HG03457 (cell line): ENCODE measurements around the gene C11orf16.
"Not testable (repeated sequence)": the region's sequence is repeated elsewhere in the genome, so short reads cannot be mapped to it uniquely, and the experiment has no call there.

Experiments used
- ATAC-seq: cut with Tn5 transposase; IDR thresholded peaks from one replicate; pipeline ENCODE4 v1.9.1; 2021; ENCODE audit warnings: moderate number of reproducible peaks; ENCODE audit not compliant: unreplicated experiment

Gene C11orf16, protein sequence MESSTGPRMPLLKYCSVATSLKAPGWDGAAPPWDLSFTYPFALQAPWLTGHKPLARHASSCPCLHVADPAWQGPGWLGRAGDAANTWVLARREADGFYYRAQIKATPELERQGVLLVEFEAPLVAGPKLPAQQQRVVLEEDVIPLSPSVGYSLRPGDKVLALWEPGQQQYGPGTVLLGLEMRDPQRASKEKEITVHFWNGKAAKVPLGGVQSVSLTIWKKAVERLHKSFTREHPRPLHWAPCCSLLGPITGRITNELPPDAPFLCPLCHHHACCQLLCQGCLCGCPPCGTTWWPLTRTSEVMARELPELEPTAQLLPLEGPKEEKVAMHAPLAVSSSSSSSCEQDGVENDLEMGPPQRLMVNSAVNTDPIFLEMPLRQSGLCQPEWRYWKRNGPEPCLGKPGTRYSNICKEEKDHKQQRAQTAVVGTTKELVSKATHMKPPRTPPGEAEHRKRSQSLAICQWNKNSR

DNA sequence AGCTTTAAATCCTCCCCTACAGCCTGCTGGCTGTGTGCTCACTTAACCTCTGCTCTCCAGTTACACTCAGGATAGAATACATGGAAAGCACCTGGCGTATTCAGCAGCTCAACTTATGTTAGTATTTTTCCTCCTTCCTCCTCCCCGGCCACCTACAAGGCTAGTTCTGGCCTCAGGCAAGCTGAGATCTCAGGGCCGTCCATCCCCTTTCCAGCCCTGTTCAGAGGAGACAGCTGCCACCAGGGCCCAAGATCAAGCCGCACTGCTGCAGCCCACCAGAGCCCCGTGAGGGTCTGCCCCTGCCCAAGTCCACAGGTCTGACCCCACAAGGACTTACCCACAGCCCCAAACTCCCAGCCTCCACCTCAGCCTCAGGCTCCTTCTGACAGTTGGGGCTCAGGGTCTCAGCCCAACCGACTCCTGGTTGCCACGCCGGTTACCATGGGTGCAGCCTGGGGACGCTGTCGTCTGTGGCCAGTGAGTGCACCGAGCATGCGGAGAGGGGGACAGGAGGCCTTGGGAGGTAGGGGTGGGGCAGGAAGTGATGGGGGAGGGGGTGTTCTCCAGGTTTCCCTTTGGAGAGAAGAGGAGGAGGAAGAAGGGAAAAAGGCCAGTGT is at the start of gene C11orf16:
Gene C11orf16 (minus strand): TSS at position 384 of the 617 bp plus-strand sequence. CDS start 639 bp downstream, outside the sequence.
- ATAC-seq: no peak

DNA sequence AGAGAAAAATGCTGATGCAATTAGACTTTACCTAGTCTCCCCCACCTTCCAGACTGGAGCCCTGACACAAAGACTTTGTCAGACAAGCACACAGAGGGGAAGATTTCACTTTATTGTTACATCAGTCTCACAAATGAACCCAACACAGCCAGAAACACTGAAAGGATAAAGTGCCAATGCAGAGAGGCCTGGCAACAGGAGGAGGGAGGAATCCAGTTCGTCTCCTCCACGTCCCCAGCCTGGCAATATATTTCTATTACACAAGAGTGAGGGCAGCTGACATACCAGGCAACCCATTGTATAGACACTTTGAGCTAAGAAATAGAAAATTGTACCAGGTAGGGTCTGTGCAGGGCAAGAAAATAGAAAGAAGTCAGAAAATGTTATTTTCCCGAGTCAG is 47.7 kb upstream of the C11orf16 start:
- no peak for ATAC-seq

DNA sequence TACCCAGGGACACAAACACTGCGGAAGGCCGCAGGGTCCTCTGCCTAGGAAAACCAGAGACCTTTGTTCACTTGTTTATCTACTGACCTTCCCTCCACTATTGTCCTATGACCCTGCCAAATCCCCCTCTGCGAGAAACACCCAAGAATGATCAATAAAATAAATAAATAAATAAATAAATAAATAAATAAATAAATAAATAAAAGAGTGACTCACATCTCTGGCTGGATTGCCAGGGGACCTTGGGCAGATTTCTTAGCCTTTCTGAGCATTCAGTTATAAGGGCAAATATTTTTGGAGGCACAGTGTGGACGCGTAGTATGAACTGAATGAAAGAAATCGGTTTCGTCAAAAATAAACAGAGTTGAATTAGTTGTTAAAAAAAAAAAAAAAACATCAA is 46.6 kb upstream of the C11orf16 start:
- ATAC-seq: not testable (repeated sequence)

DNA sequence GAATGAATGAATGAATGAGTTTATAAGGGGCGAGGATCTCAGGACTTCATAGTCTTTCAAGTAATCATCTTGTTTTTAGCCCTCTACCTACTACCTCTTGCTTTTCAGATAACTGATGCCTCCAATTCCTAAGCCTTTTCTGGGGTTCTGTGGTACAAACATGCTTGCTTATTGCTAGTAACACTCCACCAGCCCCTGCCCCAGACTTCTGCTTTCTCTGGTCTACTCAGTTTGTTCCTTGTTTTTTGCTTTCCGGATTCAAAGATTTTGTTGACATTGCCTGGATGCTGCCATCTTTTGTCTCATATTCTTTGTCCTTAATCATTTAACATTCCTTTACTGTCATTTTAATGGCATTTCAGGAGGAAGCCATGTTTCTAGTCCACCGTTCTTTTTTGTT is 40.4 kb upstream of the C11orf16 start:
- ATAC-seq: no peak

DNA sequence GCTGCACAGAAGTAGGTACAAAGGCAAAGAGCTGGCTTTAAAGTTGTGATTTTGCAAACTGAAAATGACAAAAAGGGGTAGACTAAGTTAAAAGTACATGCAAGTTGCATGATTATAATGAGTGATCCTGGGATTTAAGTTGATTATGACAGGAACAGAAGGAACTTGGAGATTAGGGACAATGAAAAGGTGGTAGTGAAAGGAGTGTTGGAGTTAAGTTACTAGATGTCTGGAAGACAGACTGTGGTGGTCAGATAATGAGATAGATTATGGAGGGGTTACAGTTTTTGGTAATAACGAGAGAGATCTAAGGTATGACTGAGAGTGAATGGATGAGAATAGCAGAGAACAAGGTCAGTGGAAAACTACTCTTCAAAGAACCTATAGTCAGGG is 39.2 kb upstream of the C11orf16 start:
- ATAC-seq: no peak

DNA sequence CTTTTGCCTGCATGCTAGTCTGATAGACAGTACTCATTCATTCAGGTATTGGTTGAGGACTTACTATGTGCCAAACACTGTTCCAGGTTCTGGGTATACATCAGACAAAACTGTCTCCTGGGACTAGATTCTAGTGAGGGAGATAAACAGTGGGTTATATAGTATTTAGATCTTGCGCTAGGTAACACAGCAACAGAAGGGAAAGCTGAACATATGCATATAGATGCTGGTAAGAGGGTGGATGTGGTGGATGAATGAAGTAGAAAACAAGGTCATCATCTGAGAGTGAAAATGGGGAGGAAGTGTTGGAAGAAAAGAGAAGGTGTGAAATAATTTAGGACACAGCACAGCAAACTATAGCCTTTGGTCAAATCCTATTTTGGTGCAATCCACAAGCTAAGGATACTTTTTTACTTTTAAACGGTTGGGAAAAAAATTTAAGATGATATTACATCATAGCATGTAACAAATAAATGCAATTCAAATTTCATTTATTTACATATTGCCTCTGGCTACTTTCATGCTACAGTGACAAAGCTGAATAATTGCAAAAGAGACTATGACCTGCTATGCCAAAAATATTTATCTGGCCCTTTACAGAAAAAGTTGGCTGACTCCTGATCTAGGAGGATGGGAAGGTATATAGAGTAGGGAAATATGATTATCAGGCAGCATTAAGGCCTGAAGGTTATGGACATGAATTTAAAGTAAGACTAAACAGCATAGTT is 38.6 kb upstream of the C11orf16 start:
- ATAC-seq: no peak

DNA sequence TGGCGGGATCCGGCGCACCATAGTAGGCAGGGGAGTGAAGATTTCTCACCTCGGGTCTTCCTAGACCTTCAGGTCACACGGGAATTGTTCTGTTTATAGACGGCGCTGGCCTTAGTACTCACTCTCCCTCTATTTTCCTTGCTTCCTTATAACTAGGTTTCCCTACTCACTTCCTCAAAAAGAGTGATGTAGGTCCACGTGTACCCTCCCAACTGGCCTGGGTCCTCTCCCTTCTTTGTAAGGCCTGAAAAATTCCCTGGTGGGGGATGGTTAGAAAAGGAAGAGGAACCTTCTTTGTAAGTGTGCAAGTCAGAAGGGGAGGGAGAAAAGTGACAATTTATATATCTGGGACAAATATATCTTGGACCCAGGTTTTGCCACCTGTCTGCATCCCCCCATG is 34.4 kb upstream of the C11orf16 start:
- no peak for ATAC-seq

DNA sequence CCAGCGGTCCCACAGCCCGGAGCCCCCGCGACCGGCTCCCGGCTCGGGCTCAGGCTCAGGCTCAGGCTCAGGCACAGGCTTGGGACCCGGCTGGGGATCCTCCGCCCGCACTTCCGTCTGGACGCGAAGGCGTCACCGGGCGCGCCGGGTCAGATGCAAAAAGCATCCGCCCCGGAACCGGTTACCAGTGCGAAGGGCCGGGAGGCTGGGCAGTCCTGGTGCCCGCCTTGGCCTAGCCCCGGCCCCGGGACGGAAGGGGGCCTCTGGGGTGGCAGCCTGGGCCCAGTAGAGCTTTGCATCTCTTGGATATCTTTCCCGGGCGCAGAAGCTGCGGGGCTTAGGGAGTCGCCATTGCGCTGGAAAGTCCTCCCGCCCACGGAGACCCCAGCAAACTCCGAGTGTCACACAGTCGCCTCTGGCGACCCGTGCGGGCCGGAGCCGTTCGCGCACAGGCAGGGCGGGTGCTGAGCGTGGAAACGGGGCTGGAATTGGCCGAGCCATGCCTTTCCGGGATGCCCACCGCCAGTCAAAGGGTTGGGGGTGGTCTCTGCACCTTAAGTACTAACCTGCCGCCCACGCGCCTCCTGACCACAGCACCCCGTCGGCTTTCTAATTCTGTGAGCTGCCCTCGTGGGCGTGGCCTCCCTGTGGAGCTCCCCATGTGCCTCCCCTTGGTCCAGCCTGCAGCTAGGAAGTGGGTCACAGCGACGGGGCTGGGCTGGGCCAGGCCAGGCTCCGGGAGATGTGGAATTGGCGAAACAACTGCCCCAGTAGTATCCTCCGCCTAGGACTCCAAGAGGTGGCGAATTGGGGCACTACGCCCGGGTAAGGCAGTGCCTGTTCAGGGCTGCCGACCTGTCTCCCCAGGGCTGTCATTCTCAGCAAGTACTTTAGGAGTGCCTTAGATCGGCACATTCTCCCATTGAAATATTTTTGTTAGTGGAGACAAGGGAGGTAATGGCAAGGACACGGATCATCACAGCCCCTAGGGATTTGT is 31.9 kb upstream of the C11orf16 start, which contains the start of gene TMEM9B:
Gene TMEM9B (minus strand): TSS at position 119 of the 997 bp plus-strand sequence. CDS start 129 bp downstream, outside the sequence.
- peak; percentile 69 for ATAC-seq

DNA sequence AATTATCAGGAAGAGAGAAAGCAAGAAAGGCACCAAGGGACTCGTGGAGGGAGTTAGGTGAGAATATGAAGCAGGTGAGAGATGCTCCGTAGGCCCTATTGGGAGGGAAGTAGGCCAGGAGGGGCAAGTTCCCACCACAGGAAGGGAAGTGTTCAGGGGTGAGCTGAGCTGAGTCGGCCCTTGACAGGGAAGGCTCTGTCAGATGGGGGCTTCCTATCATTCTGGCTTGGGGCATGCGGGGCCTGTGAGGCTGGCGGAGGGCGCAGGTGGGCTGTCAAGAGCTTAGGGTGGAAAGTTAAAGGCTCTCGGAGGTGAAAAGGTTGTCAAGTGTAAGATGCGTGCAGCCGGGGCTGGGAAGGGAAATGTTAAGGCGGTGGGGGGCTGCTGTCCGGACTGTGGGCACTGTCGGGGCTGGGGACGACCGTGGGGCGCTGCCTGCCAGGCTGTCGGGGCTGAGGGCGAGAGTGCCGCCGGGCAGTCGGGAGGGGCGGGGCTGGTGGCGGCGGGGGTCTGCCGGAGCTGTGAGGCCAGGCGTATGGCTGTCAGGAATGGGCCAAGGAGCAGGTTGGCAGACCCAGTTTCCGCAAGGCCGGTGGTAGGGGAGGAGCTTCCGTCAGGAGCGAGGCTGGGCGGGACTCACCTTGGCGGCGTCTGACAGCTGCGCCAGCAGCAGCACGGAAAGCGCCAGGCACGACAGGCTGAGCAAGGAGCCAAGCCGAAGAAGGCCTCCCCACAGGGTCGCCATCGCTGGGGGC is 31.0 kb upstream of the C11orf16 start:
- peak; percentile 52 for ATAC-seq

DNA sequence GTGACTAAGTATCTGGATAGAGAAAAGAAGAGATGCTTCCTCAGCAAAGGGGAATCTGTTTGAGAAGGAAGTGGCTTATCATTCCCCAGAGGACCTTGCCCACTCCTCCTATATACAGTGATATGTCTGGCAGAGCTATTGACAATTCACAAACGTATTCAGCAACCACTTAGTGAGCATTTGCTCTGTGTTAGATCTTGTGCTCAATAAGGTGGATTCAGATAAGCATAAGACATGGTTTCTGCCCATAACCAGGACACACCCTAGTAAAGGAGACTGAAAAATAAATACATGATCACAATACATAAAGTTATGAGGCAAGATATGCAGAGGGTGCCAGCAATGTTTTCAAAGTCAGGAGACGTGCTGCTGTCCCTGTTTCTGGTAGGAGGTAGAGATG is 30.1 kb upstream of the C11orf16 start:
- ATAC-seq: no peak

DNA sequence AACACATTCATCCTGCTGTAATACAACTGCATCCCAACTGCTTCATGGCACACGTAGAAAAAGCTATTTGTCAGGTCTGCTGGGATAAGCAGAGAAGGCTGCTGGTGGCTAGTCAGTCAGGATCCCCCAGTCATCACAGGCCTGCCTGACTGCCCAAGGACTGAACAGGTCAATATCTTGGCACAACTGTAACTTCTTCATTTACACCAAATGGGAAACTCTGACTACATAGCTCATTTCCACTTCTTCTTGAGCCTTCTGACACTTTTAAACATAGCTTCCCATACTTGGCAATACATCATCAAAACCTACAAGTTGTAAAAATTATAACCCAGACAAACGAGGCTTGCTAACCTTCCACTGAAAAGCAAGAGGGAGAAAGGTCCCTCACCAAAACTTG is 28.7 kb upstream of the C11orf16 start:
- ATAC-seq: no peak

DNA sequence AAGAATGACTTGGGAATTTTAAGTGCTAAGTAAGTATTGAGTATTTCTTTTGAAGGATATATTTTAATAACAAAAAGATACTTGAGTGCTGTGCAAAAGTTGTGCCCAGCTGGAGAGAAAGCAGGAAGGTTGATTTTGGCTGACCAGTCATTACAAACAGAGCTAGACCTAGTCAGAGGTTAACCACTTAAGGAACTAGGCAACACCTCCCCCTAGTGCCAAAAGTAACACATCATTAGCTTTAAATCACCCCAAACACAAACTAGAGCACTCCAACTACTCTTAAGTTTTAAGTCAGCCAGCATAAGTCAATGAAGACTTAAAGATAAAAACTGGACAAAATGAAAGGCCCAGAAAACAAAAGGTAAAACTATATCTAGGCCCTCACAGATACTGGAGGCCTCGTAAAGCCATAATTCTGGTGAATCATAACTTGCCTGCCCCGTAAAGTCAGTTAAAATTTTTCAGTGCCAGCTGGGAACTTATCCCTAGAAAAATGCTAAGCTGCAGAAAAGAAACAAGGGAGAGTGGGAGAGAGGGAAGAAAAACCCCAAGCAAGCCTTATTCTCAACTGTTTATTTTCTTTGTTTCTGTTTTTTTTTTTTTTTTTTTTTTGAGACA is 26.9 kb upstream of the C11orf16 start:
- no peak for ATAC-seq

DNA sequence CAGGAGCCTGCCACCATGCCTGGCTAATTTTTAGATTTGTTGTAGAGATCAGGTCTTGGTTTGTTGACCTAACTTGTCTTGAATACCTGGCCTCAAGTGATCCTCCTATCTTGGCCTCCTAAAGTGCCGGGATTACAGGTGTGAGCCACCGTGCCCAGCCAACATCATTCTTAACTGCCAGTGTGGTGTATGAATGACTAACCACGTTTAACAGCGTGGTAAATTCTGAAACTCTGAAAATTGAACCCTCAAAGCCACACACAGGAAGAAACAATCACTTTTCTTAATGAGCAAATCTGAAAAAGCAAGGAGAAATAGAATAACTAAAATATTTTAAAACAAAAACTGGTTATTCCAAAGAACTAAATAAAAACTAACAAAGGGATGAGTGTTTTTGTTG is 24.1 kb upstream of the C11orf16 start:
- no peak for ATAC-seq

DNA sequence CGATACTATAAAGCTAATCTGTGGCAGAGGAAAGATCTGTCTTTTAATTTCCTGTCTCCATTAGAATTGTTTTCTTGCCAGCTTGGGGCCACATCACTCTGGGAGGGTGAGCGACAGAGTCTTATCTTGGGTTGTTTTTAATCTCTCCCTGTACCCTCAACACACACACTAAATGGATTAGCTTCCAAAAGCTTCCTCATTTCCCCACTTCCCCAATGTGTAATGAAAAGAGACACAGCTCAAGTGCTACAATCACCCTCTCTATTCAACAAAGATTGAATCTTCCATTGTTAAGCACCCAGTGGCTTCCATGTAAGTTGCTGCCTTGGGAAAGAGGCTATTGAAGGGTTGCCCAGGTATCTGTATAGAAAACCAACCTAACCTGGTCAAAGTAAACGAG is 16.1 kb upstream of the C11orf16 start:
- no peak for ATAC-seq

DNA sequence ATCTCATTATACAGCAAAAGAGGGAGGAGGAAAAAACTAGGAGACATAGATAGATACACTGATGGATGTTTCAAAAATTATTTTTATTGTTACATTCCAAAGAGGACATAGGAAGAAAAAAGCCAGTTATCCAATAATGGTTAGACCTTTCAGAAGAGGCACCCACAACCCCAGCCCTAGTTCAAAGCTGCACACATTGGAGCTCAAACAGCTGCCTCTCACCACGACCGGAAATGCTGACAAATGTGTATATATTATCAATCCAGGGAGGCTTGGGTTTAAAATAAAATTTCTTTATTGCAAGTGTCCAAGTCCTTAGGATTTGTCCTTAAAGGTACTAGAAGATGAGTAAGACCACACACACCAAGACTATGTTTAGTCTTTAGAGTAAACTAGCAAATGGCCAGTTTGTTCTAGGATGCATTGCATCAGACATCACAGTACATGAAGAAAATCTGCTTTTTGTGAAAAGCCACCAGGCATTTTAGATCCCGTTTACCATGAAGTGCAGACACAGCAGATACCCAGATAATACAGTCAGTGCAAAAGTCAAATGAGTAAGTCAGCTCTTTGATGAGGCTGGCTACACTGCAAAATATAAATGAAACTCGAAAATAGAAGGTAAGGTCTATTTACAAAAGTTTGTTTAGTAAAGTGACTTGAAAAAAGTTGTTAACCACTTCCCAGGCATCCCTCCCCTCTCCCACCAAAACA is 14.6 kb upstream of the C11orf16 start:
- no peak for ATAC-seq

DNA sequence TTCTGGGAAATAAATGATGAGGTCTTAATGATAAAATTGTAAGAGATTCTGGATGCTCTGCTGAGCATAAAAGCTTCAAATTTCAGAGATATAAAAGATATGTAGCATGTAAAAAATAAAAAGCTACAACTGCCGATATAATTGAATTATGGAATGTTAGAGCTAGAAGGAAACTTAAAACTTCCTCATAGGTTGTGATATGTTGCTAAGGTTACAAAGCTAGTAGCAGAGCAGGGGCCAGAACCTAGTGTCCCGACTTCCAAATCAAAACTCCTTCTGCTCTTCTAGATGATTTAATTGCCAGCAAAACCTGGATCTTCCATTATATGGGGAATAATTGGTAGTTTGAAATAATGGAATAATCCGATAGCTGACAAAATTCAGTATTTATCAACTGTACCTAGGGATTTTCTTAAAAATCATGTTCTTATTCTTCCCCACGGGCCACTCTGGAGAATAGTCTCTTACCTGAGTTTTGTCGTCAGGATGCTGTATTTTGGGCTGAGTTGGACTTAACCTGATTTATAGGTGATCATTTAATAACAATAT is 9.8 kb upstream of the C11orf16 start, which contains the start of gene ASCL3:
Gene ASCL3 (minus strand): TSS at position 499 of the 549 bp plus-strand sequence. CDS start 4,855 bp downstream, outside the sequence.
- no peak for ATAC-seq

DNA sequence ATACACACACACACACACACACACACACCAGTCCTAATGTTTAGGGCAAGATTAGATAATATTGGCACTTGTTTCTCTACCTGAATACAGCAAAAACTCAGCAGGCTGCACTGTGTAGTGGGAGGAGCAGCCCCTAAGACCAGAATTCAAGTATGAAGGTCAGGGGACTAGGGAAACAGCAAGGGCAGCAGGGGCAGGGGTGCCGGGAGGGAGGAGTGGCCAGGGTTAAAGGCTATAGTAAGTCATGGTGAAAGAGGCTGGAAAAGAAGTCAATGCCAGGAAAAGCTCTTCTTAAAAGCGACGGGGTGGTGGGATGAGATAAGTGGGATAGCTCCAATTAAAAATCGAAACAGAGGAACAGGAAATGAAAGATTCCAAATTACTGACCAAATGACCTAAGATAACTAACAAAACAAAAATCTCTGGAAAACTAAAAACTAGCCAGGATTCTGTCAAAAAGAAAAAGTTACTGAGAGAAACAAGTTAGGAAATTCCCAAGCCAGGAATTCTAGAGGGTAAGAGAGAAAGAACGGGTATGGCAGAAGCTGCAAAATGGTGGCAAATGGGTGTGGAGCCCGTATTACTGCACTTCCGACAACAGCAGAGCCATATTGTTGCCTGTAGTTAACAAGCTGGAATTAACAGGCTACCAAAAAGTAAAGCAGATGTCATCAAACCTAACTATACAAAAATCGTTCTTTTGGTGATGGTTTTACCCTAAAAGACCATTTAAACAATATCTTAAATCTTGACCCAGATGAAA is 8.8 kb upstream of the C11orf16 start:
- no peak for ATAC-seq
